Stimulated activated CD4-positive, alpha-beta T cell treated with anti-CD3 and anti-CD28 coated beads, Interleukin-4, amount 100 ng/mL, for 24 hours (primary cell): ENCODE data around the gene MAP10.

ENCODE experiments used
- DNase-seq: peaks from one replicate; pipeline ENCODE4 v3.0.0-alpha.2; 2020

Gene MAP10

GRCh38 chr1:232797856-232798510 lies 7.2 kb upstream of the MAP10 start:
- no peak for DNase-seq

- DNase-seq = no peak
Observed at GRCh38 chr1:232798920-232799319, 6.3 kb upstream of the MAP10 start.

GRCh38 chr1:232806186-232806510 lies 932 bp downstream of the MAP10 start:
- DNase-seq = no peak

GRCh38 chr1:232810856-232811255 lies 5.6 kb downstream of the MAP10 start:
- no peak for DNase-seq

- no peak for DNase-seq
Observed at GRCh38 chr1:232812560-232812959, 7.3 kb downstream of the MAP10 start.

GRCh38 chr1:232813097-232813496 lies 7.9 kb downstream of the MAP10 start:
- DNase-seq = no peak

- no peak for DNase-seq
Observed at GRCh38 chr1:232813760-232814159, 8.5 kb downstream of the MAP10 start.

GRCh38 chr1:232816324-232816723 lies 11.1 kb downstream of the MAP10 start:
- DNase-seq = no peak

GRCh38 chr1:232818040-232818439 lies 12.8 kb downstream of the MAP10 start:
- no peak for DNase-seq

GRCh38 chr1:232820431-232820830 lies 15.2 kb downstream of the MAP10 start:
- no peak for DNase-seq

- DNase-seq = no peak
Observed at GRCh38 chr1:232822530-232822929, 17.3 kb downstream of the MAP10 start.

- DNase-seq = no peak
Observed at GRCh38 chr1:232826318-232826717, 21.1 kb downstream of the MAP10 start.

- DNase-seq = no peak
Observed at GRCh38 chr1:232830661-232831060, 25.4 kb downstream of the MAP10 start.

- no peak for DNase-seq
Observed at GRCh38 chr1:232831895-232832294, 26.7 kb downstream of the MAP10 start.

- DNase-seq = no peak
Observed at GRCh38 chr1:232834066-232834465, 28.9 kb downstream of the MAP10 start.

- DNase-seq = no peak
Observed at GRCh38 chr1:232835166-232835565, 29.9 kb downstream of the MAP10 start.

GRCh38 chr1:232837087-232837486 lies 31.9 kb downstream of the MAP10 start:
- no peak for DNase-seq

GRCh38 chr1:232841823-232842565 lies 36.8 kb downstream of the MAP10 start:
- DNase-seq = no peak

GRCh38 chr1:232844791-232845190 lies 39.6 kb downstream of the MAP10 start:
- no peak for DNase-seq

- DNase-seq = no peak
Observed at GRCh38 chr1:232845406-232845955, 40.3 kb downstream of the MAP10 start.

- no peak for DNase-seq
Observed at GRCh38 chr1:232851532-232851931, 46.3 kb downstream of the MAP10 start.

- no peak for DNase-seq
Observed at GRCh38 chr1:232853994-232854797, 49.0 kb downstream of the MAP10 start.

GRCh38 chr1:232854798-232855159 lies 49.6 kb downstream of the MAP10 start:
- DNase-seq = no peak

GRCh38 chr1:232856541-232856940 lies 51.3 kb downstream of the MAP10 start:
- no peak for DNase-seq
